K562 (cell line): ENCODE results near the gene ATAD3B. TPM values are rescaled to one million over a fixed set of nuclear protein-coding genes. Genes with fewer than 3 reads are reported as not detected.

Experiments used
- ATAC-seq: fragments of 200-7000 bp; cut with Tn5 transposase; 3 replicates; pipeline ENCODE4 v1.9.1; 2020; ENCODE audit warnings: moderate library complexity
- BruUV-seq: library from RNA; stranded (reverse); fragments of 400-500 nt; replicated peaks from 2 replicates; lab custom pipeline; 2021; lab: Mats Ljungman, UMichigan
- CTCF ChIA-PET: fragments of 300-600 bp; formaldehyde crosslinking; extraction: SDS; loops from one replicate; lab custom pipeline; 2021; ENCODE audit warnings: low intra/inter-chr PET ratio; lab: Yijun Ruan, JAX
- POLR2A ChIA-PET: fragments of 300-600, 350-650 bp; sonication (Branson Sonifier 250); formaldehyde crosslinking; extraction: SDS; loops from one replicate; lab custom pipeline; 2021; ENCODE audit warnings: antibody characterized with exemption, inconsistent platforms; lab: Yijun Ruan, JAX
- DNase-seq, 4 experiments: peaks; one replicate each; pipeline versions ENCODE4 v3.0.0 to v3.0.0-alpha.2; 2011 to 2018; ENCODE audit warnings: low spot score in 3 of 4, mixed read lengths in 3 of 4; ENCODE audit errors: extremely low read depth in 1 of 4
- FAIRE-seq: peaks from 2 replicates; lab custom pipeline; 2011; peaks lifted over from hg19 to GRCh38; lab: Jason Lieb, UNC
- H2AFZ ChIP-seq: 2 replicates; pipeline ENCODE4 v1.6.0; 2011; ENCODE audit warnings: low read depth, low read length, control low read depth, inconsistent platforms
- H3K27ac ChIP-seq: fragments of 200-600 bp; 3 replicates; pipeline ENCODE4 v1.8.0; 2011; ENCODE audit warnings: low read depth, mild to moderate bottlenecking, control low read depth, inconsistent platforms, low read length, moderate library complexity, mixed read lengths; ENCODE audit errors: extremely low read depth
- H3K27me3 ChIP-seq, 2 experiments: fragments of 300-600 bp in 1 of 2; 2 replicates in 1 of 2; 3 replicates in 1 of 2; pipeline versions ENCODE4 v1.6.0 to v1.8.0; 2011; ENCODE audit warnings: inconsistent platforms in 2 of 2, low read length in 2 of 2, mild to moderate bottlenecking in 1 of 2, mixed read lengths in 1 of 2, moderate library complexity in 1 of 2; ENCODE audit not compliant: control insufficient read depth in 2 of 2, insufficient read depth in 2 of 2
- H3K36me3 ChIP-seq: fragments of 300-600 bp; 3 replicates; pipeline ENCODE4 v1.8.0; 2011; ENCODE audit warnings: mild to moderate bottlenecking, low read length, inconsistent platforms; ENCODE audit not compliant: control insufficient read depth, insufficient read depth
- H3K4me1 ChIP-seq, 2 experiments: fragments of 200-600 bp in 1 of 2; replicated peaks in 1 of 2; 2 replicates in 1 of 2; 3 replicates in 1 of 2; pipeline versions ENCODE4 v1.5.1 to v1.8.0; 2011; ENCODE audit warnings: inconsistent platforms in 2 of 2, low read length in 2 of 2, mild to moderate bottlenecking in 1 of 2, mixed read lengths in 1 of 2, moderate library complexity in 1 of 2; ENCODE audit not compliant: control insufficient read depth in 2 of 2, insufficient read depth in 2 of 2
- H3K4me2 ChIP-seq: 2 replicates; pipeline ENCODE4 v1.6.1; 2011; ENCODE audit warnings: low read length, control low read depth, inconsistent platforms, mixed read lengths; ENCODE audit not compliant: insufficient read depth
- H3K4me3 ChIP-seq: fragments of 200-600 bp; sonication (generic), shearing (Covaris generic); 2 replicates; pipeline ENCODE4 v1.5.1; 2016; ENCODE audit warnings: control low read depth, inconsistent platforms
- H3K79me2 ChIP-seq: fragments of 200-600 bp; 3 replicates; pipeline ENCODE4 v1.8.0; 2011; ENCODE audit warnings: low read length, inconsistent platforms; ENCODE audit not compliant: control insufficient read depth, insufficient read depth
- H3K9ac ChIP-seq, 2 experiments: 2 replicates each; pipeline versions ENCODE4 v1.6.0 to v1.6.1; 2011; ENCODE audit warnings: low read depth in 2 of 2, low read length in 2 of 2, control low read depth in 1 of 2, inconsistent platforms in 1 of 2, mild to moderate bottlenecking in 1 of 2, mixed read lengths in 1 of 2; ENCODE audit not compliant: insufficient read depth in 1 of 2
- H3K9me1 ChIP-seq: one replicate; pipeline ENCODE4 v1.6.0; 2011; ENCODE audit warnings: inconsistent platforms, mild to moderate bottlenecking, low read length, moderate library complexity; ENCODE audit not compliant: control insufficient read depth, insufficient read depth
- H3K9me3 ChIP-seq: replicated peaks from 2 replicates; pipeline ENCODE4 v1.5.1; 2011; ENCODE audit warnings: low read depth, low read length, inconsistent platforms; ENCODE audit not compliant: control insufficient read depth, insufficient read depth
- H4K20me1 ChIP-seq: replicated peaks from 2 replicates; pipeline ENCODE4 v1.6.1; 2011; ENCODE audit warnings: low read length, inconsistent platforms, mixed read lengths; ENCODE audit not compliant: control insufficient read depth, insufficient read depth
- ARID1B ChIP-seq: fragments of 450-650 bp; IDR thresholded peaks from 2 replicates; pipeline ENCODE4 v1.6.1; 2016; ENCODE audit warnings: antibody characterized with exemption, mild to moderate bottlenecking, inconsistent platforms
- LCOR ChIP-seq: sonication (generic); formaldehyde crosslinking; IDR thresholded peaks from 2 replicates; pipeline ENCODE4 v1.8.0; 2022; ENCODE audit warnings: mild to moderate bottlenecking, missing genetic modification reagents
- MTA2 ChIP-seq: fragments of 450-650 bp; IDR thresholded peaks from 2 replicates; pipeline ENCODE4 v1.6.1; 2016; ENCODE audit warnings: low read depth
- NFXL1 ChIP-seq: fragments of 450-650 bp; formaldehyde crosslinking; IDR thresholded peaks from 2 replicates; pipeline ENCODE4 v1.4.0; 2021; ENCODE audit warnings: mild to moderate bottlenecking
- NR4A1 ChIP-seq, 2 experiments: fragments of 250-450 bp in 1 of 2; fragments of 450-650 bp in 1 of 2; sonication (Bioruptor Pico) in 1 of 2; IDR thresholded peaks; 2 replicates each; pipeline versions ENCODE4 v1.4.0 to v1.6.1; 2016 to 2020; ENCODE audit warnings: mild to moderate bottlenecking in 2 of 2, missing compliant biosample characterization in 1 of 2, missing genetic modification characterization in 1 of 2, moderate library complexity in 1 of 2
- POLR3A ChIP-seq: IDR thresholded peaks from 2 replicates; pipeline ENCODE4 v1.6.1; 2011; ENCODE audit warnings: borderline replicate concordance, mild to moderate bottlenecking, moderate library complexity; ENCODE audit not compliant: insufficient read length, insufficient read depth; ENCODE audit errors: extremely low read depth
- TBP ChIP-seq: optimal IDR thresholded peaks from 2 replicates; pipeline ENCODE3; 2011; ENCODE audit warnings: low read depth, low read length, improper control_type of control experiment
- ZFP36 ChIP-seq: fragments of 150-350 bp; IDR thresholded peaks from 2 replicates; pipeline ENCODE4 v1.6.1; 2018; ENCODE audit warnings: low read length, low read depth; ENCODE audit not compliant: partially characterized antibody
- ZFX ChIP-seq: sonication (generic); formaldehyde crosslinking; IDR thresholded peaks from 2 replicates; pipeline ENCODE4 v1.8.0; 2022; ENCODE audit warnings: mild to moderate bottlenecking, missing genetic modification reagents, moderate library complexity
- WGBS: fragments of 100-300 bp; shearing (Covaris generic); methylation state at CpG from one replicate; pipeline ENCODE4 v1.1.6; 2016; ENCODE audit warnings: low coverage, mixed read lengths; ENCODE audit not compliant: insufficient coverage; ENCODE audit errors: missing lambda C conversion rate; 5-methylcytosine and 5-hydroxymethylcytosine counted together
- in situ Hi-C: fragments of 300-500 bp; cut with MboI; formaldehyde crosslinking; loops from 4 replicates; pipeline ENCODE4 v1.15.0; 2018; ENCODE audit warnings: inconsistent platforms, mixed read lengths
- intact Hi-C: fragments of 100-400 bp; cut with micrococcal nuclease; formaldehyde crosslinking; loops from 2 replicates; pipeline ENCODE4 v1.14.2; 2022
- polyA plus RNA-seq, 8 experiments: library from polyadenylated mRNA; depleted of rRNA in 4 of 8; stranded (reverse) in 5 of 8; unstranded in 3 of 8; fragments of >200 nt; fragmentation: Nextera tagmentation in 2 of 8; fragmentation: Illumina TruSeq in 1 of 8; extraction: Ambion mirVana in 2 of 8; extraction: Trizol in 1 of 8; gene quantifications; 2 replicates each; pipeline versions ENCODE4 v1.2.1 to v1.2.3, GENCODE V29; 2011 to 2014; ENCODE audit warnings: inconsistent platforms in 1 of 8, missing spikeins in 1 of 8
- total RNA-seq, 7 experiments: library from RNA; depleted of rRNA in 6 of 7; stranded (reverse); fragments of >200 nt in 6 of 7; fragmentation: Illumina TruSeq in 2 of 7; extraction: Trizol in 2 of 7; gene quantifications; 2 replicates each; pipeline versions ENCODE4 v1.2.1 to v1.2.3, GENCODE V29; 2011 to 2021; ENCODE audit warnings: low replicate concordance in 1 of 7
- TF ChIP-seq, protein P1 (sequence below): sonication (generic); formaldehyde crosslinking; IDR thresholded peaks from 2 replicates; pipeline ENCODE4 v1.8.1; 2022; ENCODE audit warnings: missing genetic modification reagents
- TF ChIP-seq, protein P2 (sequence below): IDR thresholded peaks from 2 replicates; pipeline ENCODE4 v1.6.1; 2012; ENCODE audit warnings: low read depth, low read length, improper control_type of control experiment, borderline replicate concordance

Gene ATAD3B
- total and polyA plus RNA-seq, 9 of the 15 experiments (the other 6 are each of a cell fraction or from before 2014, with no cell fraction given): 0.07 to 113 (median 27.7) TPM

DNA sequence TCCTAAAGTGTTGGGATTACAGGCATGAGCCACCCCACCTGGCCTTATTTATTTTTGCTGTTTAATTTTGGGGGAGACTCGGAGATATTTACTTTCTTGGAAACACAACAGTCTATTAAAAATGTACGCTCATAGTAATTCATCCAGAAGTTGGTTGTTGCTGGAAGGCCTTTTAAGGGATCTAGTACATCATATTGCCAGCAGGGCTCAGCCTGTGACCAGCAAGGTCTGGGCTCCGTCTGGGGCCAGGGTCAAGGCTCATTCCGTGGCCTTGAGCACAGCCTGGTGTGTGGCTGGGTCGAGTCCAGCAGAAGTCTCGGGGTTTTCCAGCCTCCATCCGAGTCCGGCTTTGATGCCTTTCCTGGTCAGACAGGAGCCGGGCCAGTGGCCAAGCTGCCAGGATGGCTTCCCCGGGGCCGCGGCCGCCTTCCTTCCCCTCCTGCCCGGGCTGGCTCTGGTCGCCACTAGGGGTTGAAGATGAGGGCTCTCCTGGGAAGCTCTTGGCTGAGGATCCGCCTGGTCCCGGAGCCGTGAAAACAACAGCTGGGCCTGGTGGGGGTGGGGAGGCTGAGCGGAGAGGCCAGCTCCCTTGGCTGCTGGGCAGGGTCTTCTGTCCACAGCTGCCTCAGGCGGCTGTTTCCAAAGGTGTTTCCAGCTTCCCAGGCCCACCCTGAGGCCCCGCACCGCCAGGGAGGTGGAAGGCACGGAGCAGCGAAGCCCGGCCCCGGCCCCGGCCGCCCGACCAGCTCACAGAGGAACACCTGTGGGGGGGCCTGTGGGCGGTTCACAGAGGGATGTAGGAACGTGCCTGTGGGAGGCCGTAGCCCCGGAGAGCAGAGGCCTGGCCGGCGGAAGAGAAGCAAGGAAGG lies 41.2 kb upstream of the ATAD3B start:
- Histone ChIP-seq H3K9ac (peak overlapping the region in 1 of 2 experiments; percentile 79; a peak in 2 of 4 replicates), H3K27ac (no peak overlapping the region), H4K20me1 (no peaks in the 10 kb centered on the region), H3K9me1 (no peaks in the 10 kb centered on the region), H3K9me3 (no peaks in the 10 kb centered on the region), H3K27me3 (no peaks in the 10 kb centered on the region), H3K4me3 (no peak overlapping the region), H3K79me2 (no peaks in the 10 kb centered on the region; the same call in 2 of the 3 replicates), H3K4me2 (no peak overlapping the region), H2AFZ (no peak overlapping the region), H3K36me3 (no peaks in the 10 kb centered on the region), H3K4me1 (peaks cover 45 to 83% of the 10 kb centered on the region in 2 experiments)
- ChIA-PET POLR2A (interaction anchor here (0.5 to 2.0 kb wide), 4 partner anchors 23 to 112 kb away, joined by 3 to 11 read pairs (median 4); partner anchors contain the start of gene MRPL20), CTCF (no interaction called here)
- BruUV-seq: no TSS peak
- intact Hi-C loops: no loop called here
- 65% methylated on average over 16 of the region's 35 CpGs for WGBS
- FAIRE-seq (no peak), ATAC-seq (no peak), DNase-seq (peak in 1 of 4 experiments; percentile 28)
- in situ Hi-C loops: no loop called here
- TF ChIP-seq NFXL1 (CRISPR knock-in tag) (no peak), TBP (no peak), MTA2 (no peak), ZFP36 (no peak), POLR3A (no peak), NR4A1 (CRISPR knock-in tag; IDR thresholded peaks at IDR 0.05) (no peak), NR4A1 (tag; IDR thresholded peaks at IDR 0.05) (no peak), ZFX (CRISPR knock-in tag) (no peak), ARID1B (no peak), LCOR (CRISPR knock-in tag) (no peak)
- TF ChIP-seq, protein P1, sequence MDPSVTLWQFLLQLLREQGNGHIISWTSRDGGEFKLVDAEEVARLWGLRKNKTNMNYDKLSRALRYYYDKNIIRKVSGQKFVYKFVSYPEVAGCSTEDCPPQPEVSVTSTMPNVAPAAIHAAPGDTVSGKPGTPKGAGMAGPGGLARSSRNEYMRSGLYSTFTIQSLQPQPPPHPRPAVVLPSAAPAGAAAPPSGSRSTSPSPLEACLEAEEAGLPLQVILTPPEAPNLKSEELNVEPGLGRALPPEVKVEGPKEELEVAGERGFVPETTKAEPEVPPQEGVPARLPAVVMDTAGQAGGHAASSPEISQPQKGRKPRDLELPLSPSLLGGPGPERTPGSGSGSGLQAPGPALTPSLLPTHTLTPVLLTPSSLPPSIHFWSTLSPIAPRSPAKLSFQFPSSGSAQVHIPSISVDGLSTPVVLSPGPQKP (CRISPR knock-in tag): no peak
- TF ChIP-seq, protein P2, sequence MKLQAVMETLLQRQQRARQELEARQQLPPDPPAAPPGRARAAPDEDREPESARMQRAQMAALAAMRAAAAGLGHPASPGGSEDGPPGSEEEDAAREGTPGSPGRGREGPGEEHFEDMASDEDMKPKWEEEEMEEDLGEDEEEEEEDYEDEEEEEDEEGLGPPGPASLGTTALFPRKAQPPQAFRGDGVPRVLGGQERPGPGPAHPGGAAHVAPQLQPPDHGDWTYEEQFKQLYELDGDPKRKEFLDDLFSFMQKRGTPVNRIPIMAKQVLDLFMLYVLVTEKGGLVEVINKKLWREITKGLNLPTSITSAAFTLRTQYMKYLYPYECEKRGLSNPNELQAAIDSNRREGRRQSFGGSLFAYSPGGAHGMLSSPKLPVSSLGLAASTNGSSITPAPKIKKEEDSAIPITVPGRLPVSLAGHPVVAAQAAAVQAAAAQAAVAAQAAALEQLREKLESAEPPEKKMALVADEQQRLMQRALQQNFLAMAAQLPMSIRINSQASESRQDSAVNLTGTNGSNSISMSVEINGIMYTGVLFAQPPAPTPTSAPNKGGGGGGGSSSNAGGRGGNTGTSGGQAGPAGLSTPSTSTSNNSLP: no peak
